ENCODE measurements around the gene RMRP.

Gene RMRP

GRCh38 chr9:35651956-35652828, 5.6 kb downstream of the RMRP start:
- no peak for DNase-seq (ENCODE audit: low read depth in 1 of 2, low spot score in 1 of 2)
- Histone ChIP-seq H3K27me3 (ENCODE audit: insufficient read depth, poor library complexity, severe bottlenecking) (no peaks in the 10 kb centered on the region), H3K4me3 (replicated peaks; ENCODE audit: insufficient read depth, low read length) (no peak overlapping the region), H3K27ac (replicated peaks) (no peak overlapping the region)
- TF ChIP-seq CTCF (IDR thresholded peaks at IDR 0.05; ENCODE audit: insufficient read depth, low read length) = no peak
- TF ChIP-seq, protein P1, sequence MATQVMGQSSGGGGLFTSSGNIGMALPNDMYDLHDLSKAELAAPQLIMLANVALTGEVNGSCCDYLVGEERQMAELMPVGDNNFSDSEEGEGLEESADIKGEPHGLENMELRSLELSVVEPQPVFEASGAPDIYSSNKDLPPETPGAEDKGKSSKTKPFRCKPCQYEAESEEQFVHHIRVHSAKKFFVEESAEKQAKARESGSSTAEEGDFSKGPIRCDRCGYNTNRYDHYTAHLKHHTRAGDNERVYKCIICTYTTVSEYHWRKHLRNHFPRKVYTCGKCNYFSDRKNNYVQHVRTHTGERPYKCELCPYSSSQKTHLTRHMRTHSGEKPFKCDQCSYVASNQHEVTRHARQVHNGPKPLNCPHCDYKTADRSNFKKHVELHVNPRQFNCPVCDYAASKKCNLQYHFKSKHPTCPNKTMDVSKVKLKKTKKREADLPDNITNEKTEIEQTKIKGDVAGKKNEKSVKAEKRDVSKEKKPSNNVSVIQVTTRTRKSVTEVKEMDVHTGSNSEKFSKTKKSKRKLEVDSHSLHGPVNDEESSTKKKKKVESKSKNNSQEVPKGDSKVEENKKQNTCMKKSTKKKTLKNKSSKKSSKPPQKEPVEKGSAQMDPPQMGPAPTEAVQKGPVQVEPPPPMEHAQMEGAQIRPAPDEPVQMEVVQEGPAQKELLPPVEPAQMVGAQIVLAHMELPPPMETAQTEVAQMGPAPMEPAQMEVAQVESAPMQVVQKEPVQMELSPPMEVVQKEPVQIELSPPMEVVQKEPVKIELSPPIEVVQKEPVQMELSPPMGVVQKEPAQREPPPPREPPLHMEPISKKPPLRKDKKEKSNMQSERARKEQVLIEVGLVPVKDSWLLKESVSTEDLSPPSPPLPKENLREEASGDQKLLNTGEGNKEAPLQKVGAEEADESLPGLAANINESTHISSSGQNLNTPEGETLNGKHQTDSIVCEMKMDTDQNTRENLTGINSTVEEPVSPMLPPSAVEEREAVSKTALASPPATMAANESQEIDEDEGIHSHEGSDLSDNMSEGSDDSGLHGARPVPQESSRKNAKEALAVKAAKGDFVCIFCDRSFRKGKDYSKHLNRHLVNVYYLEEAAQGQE (IDR thresholded peaks at IDR 0.05; ENCODE audit: insufficient replicate concordance, low read depth) = no peak
- no peak for TF ChIP-seq GABPA (IDR thresholded peaks at IDR 0.05; ENCODE audit: low read depth)
- no peak for TF ChIP-seq SPI1 (IDR thresholded peaks at IDR 0.05; ENCODE audit: borderline replicate concordance, low read depth)

GRCh38 chr9:35650341-35651158, 7.3 kb downstream of the RMRP start, which contains the start of gene SIT1:
TSS of gene SIT1 (minus strand) at chr9:35650931. CDS start at chr9:35650853, 78 bp downstream.
- Histone ChIP-seq H3K27ac (replicated peaks) (peak within 1 kb of the TSS; percentile 64), H3K4me3 (replicated peaks; ENCODE audit: insufficient read depth, low read length) (no peak within 1 kb of the TSS), H3K27me3 (ENCODE audit: insufficient read depth, poor library complexity, severe bottlenecking) (no peaks in the 10 kb centered on the region)
- TF ChIP-seq SPI1 (IDR thresholded peaks at IDR 0.05; ENCODE audit: borderline replicate concordance, low read depth) (no peak), GABPA (IDR thresholded peaks at IDR 0.05; ENCODE audit: low read depth) (no peak), POLR2AphosphoS5 (IDR thresholded peaks at IDR 0.05; ENCODE audit: low read depth) (no peak), CTCF (IDR thresholded peaks at IDR 0.05; ENCODE audit: insufficient read depth, low read length) (no peak)
- TF ChIP-seq, protein P1 (IDR thresholded peaks at IDR 0.05; ENCODE audit: insufficient replicate concordance, low read depth) = no peak
- no peak for DNase-seq (ENCODE audit: low read depth in 1 of 2, low spot score in 1 of 2)

- Histone ChIP-seq H3K4me3 (replicated peaks; ENCODE audit: insufficient read depth, low read length) (no peak overlapping the region), H3K27me3 (ENCODE audit: insufficient read depth, poor library complexity, severe bottlenecking) (no peaks in the 10 kb centered on the region), H3K27ac (replicated peaks) (peak overlapping the region; percentile 64)
- DNase-seq (ENCODE audit: low read depth in 1 of 2, low spot score in 1 of 2) = peak; percentile 59
- peak; percentile 82 for TF ChIP-seq SPI1 (IDR thresholded peaks at IDR 0.05; ENCODE audit: borderline replicate concordance, low read depth)
- TF ChIP-seq, protein P1 (IDR thresholded peaks at IDR 0.05; ENCODE audit: insufficient replicate concordance, low read depth) = no peak
Observed at GRCh38 chr9:35649431-35650340, 8.1 kb downstream of the RMRP start.

Data from HL-60 (cell line).